ENCODE measurements around the gene TAF1C.

TAF1C gene

GRCh38 chr16:84228256-84228838 lies 41.5 kb upstream of the TAF1C start:
- TF ChIP-seq CTCF (IDR thresholded peaks at IDR 0.05; ENCODE audit: extremely low read depth, missing control alignments) = no peak

DNA sequence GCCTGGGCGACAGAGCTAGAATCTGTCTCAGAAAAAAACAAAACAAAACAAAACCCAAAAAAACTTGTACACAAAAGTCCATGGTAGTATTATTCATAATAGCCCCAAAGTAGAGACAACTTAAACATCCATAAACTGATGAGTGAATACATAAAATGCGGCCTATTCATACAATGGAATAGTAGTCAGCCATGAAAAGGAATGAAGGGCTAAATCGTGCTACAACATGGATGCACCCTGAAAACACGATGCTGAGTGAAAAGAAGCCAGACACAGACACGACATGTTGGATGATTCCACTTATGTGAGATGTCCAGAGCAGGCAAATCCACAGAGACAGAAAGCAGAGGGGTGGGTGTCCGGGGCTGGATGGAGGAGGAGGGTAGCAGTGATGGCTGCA lies 40.7 kb upstream of the TAF1C start:
- no peak for TF ChIP-seq CTCF (IDR thresholded peaks at IDR 0.05; ENCODE audit: extremely low read depth, missing control alignments)
- DNase-seq (ENCODE audit: low spot score) = no peak

More at GRCh38 chr16:84228256-84228838, 41.5 kb upstream of the TAF1C start:
- no peak for DNase-seq (ENCODE audit: low spot score)

GRCh38 chr16:84226026-84226425 lies 39.2 kb upstream of the TAF1C start:
- DNase-seq (ENCODE audit: low spot score) = no peak
- no peak for TF ChIP-seq CTCF (IDR thresholded peaks at IDR 0.05; ENCODE audit: extremely low read depth, missing control alignments)

- no peak for TF ChIP-seq CTCF (IDR thresholded peaks at IDR 0.05; ENCODE audit: extremely low read depth, missing control alignments)
- DNase-seq (ENCODE audit: low spot score) = no peak
Observed at GRCh38 chr16:84225571-84225970, 38.7 kb upstream of the TAF1C start.

GRCh38 chr16:84225126-84225525 lies 38.3 kb upstream of the TAF1C start:
- DNase-seq (ENCODE audit: low spot score) = no peak
- no peak for TF ChIP-seq CTCF (IDR thresholded peaks at IDR 0.05; ENCODE audit: extremely low read depth, missing control alignments)

- no peak for TF ChIP-seq CTCF (IDR thresholded peaks at IDR 0.05; ENCODE audit: extremely low read depth, missing control alignments)
- no peak for DNase-seq (ENCODE audit: low spot score)
Observed at GRCh38 chr16:84224554-84224953, 37.7 kb upstream of the TAF1C start.

GRCh38 chr16:84223456-84223855 lies 36.6 kb upstream of the TAF1C start:
- no peak for DNase-seq (ENCODE audit: low spot score)
- TF ChIP-seq CTCF (IDR thresholded peaks at IDR 0.05; ENCODE audit: extremely low read depth, missing control alignments) = no peak
